PFSK-1 (cell line): ENCODE results near the gene TAX1BP1.

Experiments
- FOXP2 ChIP-seq: optimal IDR thresholded peaks from 2 replicates; pipeline ENCODE3; 2011; ENCODE audit warnings: borderline replicate concordance, control low read depth, inconsistent platforms; ENCODE audit not compliant: insufficient read depth; ENCODE audit errors: extremely low read length, extremely low read depth
- POLR2AphosphoS5 ChIP-seq: IDR thresholded peaks from 2 replicates; pipeline ENCODE4 v1.6.1; 2012; ENCODE audit warnings: low read depth, mild to moderate bottlenecking, control low read depth, low read length, moderate library complexity
- SIN3A ChIP-seq: IDR thresholded peaks from 2 replicates; pipeline ENCODE4 v1.6.1; 2012; ENCODE audit warnings: mild to moderate bottlenecking, low read length, moderate library complexity, borderline replicate concordance; ENCODE audit not compliant: insufficient read depth
- TAF1 ChIP-seq: IDR thresholded peaks from 2 replicates; pipeline ENCODE4 v1.6.1; 2012; ENCODE audit warnings: low read length, control low read depth, borderline replicate concordance; ENCODE audit not compliant: insufficient read depth
- TF ChIP-seq, protein P1 (sequence below), 2 experiments: IDR thresholded peaks; 2 replicates each; pipeline versions ENCODE4 v1.6.1 to v1.8.0; 2011 to 2012; ENCODE audit warnings: low read depth in 2 of 2, low read length in 2 of 2, control low read depth in 1 of 2, inconsistent platforms in 1 of 2, mild to moderate bottlenecking in 1 of 2, moderate library complexity in 1 of 2; ENCODE audit not compliant: insufficient read depth in 1 of 2

GRCh38 chr7:27705200-27705594, 34.8 kb upstream of the TAX1BP1 start:
- TF ChIP-seq TAF1 = no peak
- TF ChIP-seq POLR2AphosphoS5 = no peak
- TF ChIP-seq, protein P1, sequence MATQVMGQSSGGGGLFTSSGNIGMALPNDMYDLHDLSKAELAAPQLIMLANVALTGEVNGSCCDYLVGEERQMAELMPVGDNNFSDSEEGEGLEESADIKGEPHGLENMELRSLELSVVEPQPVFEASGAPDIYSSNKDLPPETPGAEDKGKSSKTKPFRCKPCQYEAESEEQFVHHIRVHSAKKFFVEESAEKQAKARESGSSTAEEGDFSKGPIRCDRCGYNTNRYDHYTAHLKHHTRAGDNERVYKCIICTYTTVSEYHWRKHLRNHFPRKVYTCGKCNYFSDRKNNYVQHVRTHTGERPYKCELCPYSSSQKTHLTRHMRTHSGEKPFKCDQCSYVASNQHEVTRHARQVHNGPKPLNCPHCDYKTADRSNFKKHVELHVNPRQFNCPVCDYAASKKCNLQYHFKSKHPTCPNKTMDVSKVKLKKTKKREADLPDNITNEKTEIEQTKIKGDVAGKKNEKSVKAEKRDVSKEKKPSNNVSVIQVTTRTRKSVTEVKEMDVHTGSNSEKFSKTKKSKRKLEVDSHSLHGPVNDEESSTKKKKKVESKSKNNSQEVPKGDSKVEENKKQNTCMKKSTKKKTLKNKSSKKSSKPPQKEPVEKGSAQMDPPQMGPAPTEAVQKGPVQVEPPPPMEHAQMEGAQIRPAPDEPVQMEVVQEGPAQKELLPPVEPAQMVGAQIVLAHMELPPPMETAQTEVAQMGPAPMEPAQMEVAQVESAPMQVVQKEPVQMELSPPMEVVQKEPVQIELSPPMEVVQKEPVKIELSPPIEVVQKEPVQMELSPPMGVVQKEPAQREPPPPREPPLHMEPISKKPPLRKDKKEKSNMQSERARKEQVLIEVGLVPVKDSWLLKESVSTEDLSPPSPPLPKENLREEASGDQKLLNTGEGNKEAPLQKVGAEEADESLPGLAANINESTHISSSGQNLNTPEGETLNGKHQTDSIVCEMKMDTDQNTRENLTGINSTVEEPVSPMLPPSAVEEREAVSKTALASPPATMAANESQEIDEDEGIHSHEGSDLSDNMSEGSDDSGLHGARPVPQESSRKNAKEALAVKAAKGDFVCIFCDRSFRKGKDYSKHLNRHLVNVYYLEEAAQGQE (IDR thresholded peaks at IDR 0.05; ENCODE audit: insufficient read depth in 1 of 2, low read depth in 2 of 2, low read length in 2 of 2) = no peak
- TF ChIP-seq SIN3A = no peak
- TF ChIP-seq FOXP2 = no peak
